Measurements from ENCODE around the gene GNAI2.

GNAI2 gene

DNA sequence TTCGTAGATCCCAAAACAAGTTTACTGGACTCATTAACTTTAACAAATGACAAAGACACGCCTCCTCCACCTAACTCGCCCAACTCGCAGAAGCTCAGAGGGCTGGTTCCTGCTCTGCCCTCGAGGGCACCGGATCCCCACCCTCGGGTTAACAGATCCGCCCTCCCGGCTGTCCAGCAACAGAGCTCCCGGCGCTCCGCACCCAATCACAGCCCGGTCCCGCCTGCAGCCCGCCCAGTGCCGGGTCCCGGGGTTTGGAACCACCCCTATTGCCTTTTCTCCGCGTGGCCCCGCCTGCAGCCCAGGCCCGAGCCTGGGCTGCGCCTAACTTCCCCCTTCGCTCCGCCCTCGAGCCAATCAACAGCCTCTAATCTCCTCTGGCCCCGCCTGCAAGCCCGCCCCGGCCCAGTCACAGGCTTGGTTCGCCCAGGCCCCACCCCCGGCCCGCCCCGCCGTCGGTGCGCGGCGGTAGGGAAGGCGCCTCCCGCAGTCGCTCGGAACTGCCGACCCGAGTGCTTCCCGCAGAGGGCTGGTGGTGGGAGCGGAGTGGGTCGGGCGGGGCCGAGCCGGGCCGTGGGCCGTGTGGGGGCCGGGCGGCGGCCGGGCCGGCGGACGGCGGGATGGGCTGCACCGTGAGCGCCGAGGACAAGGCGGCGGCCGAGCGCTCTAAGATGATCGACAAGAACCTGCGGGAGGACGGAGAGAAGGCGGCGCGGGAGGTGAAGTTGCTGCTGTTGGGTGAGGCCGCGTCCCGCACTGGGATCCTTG lies at the start of gene GNAI2:
GNAI2 (plus strand) TSS at position 489 of the 768 bp plus-strand sequence; CDS start at position 621, 132 bp downstream.
- peak; percentile 96 for DNase-seq

DNA sequence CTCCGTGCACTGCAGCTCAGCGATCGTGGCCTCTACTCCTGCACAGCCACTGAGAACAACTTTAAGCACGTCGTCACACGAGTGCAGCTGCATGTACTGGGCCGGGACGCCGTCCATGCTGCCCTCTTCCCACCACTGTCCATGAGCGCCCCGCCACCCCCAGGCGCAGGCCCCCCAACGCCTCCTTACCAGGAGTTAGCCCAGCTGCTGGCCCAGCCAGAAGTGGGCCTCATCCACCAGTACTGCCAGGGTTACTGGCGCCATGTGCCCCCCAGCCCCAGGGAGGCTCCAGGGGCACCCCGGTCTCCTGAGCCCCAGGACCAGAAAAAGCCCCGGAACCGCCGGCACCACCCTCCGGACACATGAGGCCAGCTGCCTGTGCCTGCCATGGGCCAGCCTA lies 48.3 kb upstream of the GNAI2 start:
- no peak for DNase-seq

DNA sequence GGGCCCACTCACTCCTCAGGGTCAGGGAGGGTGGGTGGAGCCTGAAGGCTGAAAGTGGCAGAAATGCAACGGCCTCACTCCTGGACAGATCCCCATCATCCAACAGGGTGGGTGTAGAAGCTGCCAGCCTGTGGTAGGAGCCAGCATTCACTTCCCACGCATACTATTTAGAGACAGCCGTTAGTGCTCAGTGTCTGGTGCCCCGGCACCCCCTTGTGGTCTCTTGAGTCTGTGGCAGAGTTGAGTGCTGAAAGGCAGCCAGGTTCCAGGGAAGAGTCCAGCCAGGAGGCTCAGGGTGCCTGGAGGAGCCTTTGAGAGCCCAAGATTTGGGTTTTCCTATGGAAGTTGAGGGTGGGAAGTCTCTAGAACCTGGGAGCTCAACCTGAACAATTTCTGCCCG lies 46.7 kb upstream of the GNAI2 start:
- peak; percentile 25 to 32 for DNase-seq

DNA sequence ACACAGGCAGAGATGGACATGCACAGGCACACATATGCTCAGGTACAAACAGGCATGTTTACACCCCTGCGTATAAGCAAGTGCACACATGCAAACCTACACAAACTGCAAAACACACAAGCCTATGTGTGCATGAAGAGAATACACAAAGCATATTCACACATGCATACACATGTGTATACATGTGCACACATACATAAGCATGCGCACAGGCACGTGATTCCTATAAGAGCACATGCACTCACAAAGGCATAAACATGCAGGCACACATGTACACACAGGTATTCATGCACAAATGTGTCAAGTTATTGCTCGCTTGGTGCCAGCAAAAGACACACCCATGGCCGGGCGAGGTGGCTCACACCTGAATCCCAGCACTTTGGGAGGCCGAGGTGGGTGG lies 46.0 kb upstream of the GNAI2 start:
- no peak for DNase-seq

DNA sequence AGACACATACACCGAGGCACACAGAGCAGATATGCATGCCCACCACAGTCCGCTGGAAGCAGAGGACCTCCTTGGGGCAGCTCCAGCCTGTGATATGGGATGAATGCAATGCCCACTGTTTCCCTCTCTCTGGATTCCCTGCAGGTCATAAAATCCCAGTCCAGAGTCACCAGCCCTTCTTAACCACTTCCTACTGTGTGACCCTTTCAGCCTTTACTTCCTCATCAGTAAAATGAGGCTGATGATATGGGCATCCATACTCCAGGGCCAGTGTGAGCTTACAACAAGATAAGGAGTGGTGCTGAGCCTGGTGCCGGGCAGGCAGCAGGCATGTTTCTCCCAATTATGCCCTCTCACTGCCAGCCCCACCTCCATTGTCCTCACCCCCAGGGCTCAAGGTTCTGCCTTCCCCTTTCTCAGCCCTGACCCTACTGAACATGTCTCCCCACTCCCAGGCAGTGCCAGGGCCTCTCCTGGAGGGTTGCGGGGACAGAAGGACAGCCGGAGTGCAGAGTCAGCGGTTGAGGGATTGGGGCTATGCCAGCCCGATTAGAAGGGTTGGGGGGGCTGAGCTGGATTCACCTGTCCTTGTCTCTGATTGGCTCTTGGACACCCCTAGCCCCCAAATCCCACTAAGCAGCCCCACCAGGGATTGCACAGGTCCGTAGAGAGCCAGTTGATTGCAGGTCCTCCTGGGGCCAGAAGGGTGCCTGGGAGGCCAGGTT lies 44.9 kb upstream of the GNAI2 start, which contains the start of gene GNAT1:
GNAT1 (plus strand) TSS at position 675 of the 725 bp plus-strand sequence. CDS start 116 bp downstream, outside the sequence.
- no peak for DNase-seq

DNA sequence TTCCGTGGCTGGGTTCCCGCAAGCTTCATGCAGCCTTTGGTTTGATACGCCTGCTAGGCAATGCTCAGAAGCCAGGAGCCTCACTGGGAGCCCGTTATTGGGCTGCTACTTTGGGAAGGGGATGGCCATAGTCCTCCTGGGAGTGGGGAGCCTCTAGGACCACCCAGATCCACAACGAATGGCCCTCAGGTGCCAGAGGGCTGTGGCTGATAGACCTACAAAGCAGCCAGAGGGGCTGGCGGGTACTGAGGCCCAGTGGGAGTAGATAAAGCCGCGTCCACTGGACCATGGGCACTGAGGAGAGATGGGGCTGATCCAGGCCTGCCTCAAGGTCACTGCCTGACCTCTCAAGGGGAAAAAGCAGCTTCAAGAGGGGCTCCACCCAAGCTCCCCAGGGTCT lies 43.9 kb upstream of the GNAI2 start:
- no peak for DNase-seq

DNA sequence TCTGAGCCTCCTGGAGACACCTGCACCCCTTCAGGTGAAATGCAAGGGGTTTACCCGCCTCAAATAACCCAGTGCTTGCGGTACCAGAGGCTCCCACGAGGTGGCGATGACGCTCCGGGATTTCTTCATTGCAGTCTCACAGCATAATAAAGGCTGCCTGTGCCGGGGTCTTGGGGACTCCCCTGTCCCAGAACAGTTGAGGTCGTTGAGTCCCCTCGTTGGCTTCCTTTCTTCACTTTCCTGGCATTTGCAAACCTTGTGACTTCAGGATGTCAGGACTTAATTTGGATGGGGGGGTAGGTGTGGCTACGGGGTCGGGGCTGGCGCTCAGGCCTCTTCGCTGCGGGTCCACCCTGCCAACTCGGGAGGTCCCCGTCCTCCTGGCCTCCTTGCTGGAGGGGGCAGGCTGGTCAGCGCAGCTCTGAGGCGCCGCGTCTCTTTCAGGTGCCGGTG lies 43.3 kb upstream of the GNAI2 start:
- DNase-seq, result peak; percentile 91 to 94

DNA sequence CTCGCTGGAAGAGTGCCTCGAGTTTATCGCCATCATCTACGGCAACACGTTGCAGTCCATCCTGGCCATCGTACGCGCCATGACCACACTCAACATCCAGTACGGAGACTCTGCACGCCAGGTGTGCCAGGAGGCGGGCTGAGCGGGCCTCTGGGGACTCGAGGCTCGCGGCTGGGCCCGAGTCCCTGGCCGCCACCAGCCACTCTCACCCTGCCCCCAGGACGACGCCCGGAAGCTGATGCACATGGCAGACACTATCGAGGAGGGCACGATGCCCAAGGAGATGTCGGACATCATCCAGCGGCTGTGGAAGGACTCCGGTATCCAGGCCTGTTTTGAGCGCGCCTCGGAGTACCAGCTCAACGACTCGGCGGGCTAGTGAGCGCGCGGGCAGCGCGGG lies 42.7 kb upstream of the GNAI2 start:
- DNase-seq, result no peak

DNA sequence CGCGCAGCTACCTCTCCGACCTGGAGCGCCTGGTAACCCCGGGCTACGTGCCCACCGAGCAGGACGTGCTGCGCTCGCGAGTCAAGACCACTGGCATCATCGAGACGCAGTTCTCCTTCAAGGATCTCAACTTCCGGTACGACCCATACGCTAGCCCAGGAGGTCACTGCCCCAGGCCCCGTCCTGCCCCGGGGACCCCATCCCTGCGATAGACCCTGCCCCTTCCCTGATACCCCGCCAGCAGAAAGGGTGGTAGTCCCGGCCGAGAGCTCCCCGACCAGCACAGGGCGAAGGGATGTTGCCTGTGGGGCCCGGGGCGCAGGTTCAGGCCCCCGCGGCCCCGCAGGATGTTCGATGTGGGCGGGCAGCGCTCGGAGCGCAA lies 42.3 kb upstream of the GNAI2 start:
- DNase-seq, result no peak

DNA sequence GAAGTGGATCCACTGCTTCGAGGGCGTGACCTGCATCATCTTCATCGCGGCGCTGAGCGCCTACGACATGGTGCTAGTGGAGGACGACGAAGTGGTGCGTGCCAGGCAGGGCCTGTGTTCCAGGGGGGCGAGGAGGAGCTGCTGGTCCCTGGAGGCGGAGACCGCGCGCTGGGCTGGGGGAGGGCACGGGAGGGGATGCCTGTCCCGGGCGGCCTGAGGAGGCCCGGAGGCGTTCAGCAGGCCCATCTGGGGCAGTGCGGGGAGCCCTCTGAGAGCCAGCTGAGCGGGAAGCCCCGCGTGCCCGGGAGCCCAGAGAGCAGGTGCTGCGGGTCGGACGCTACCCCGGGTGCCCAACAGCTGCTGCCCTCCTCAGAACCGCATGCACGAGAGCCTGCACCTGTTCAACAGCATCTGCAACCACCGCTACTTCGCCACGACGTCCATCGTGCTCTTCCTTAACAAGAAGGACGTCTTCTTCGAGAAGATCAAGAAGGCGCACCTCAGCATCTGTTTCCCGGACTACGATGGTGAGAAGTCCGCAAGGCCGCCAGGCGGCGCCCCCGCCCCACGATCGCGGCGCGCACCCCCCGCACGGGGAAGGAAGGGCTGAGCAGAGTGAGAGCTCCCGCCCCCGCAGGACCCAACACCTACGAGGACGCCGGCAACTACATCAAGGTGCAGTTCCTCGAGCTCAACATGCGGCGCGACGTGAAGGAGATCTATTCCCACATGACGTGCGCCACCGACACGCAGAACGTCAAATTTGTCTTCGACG lies 41.7 kb upstream of the GNAI2 start:
- peak; percentile 66 to 78 for DNase-seq

DNA sequence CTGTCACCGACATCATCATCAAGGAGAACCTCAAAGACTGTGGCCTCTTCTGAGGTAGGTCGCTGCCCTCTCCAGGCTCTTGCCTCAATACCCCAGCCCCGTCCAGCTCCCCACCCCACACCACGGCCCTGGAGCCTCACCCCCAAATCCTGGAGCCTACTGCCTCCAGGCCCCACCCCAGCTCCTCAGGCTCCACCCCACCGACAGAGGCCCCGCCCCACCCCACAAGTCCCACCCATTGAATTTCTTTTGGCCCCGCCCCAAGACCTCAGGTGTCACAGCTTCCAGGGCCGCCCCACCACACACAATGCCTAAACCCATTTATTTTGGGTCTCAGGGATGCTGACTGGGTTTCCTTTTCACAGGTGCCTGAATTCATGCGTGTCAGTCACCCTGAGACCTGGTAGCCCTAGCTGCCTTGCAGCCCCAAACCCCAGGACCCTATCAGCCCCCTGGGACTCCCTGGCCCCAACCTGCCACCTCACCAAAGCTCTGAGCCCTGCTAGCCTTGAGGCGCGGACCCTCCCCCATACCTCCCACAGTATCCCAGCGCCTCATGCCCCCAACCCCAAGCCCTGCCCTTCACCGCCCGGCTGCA lies 41.0 kb upstream of the GNAI2 start:
- peak; percentile 31 to 42 for DNase-seq

DNA sequence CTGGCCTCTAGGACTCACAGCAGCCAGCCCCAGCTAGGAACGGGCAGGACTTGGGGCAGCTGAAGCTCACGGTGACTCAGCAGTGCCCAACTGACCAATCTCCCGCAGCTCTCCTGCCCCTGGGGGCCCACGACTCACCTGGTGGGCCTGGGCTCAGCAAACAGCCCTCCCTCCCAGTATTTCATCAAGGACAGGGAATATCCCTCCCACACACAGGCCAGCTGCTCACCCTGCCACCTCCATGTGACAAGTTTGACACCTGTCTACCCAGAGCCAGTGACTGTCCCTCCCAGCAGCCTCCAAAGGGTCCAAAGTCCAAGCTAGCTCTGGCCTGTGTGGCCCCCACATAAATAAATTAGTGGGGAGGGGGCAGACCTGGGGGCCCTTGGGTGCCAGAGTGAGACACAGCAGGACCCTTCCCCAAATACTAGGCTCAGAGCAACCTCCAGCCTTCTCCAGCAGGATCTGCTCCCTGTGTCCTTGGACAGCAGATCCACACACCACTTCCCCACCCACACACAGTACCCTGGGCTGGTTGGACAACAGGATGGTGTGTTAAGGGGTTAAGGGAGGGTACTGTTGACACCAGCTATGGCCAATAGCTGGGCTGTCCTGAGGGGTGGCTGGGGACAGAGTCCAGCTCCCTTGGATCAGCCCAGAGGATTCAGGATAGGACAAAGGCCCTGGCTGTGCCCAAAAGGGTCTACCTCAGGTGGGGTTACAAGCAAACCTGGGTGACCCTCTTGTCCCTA lies 40.3 kb upstream of the GNAI2 start:
- DNase-seq, result no peak

DNA sequence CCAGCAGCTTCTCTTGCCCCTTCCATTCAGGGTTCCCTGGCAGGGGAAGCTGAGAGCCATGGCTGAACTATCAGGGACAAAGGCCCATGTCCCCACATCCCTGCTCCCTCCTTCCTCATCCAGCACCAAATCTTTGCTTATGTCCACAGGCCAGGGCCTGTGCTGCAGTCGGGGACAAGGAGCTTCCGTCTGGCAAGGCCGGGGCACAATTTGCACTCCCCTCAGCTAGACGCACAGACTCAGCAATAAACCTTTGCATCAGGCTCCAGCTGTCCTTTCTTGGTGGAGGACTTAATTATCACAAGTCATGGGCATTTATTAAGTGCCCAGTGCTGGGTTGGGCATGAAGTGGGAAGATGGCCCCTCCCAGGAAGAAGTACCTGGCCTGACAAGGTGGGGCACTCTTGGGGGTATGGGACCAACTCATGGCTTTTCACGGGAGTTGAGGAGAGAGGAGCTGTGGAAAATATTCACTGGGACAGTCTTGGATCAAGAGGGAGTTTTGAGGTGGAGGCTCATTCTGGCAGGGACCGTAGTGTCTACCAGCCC lies 39.7 kb upstream of the GNAI2 start:
- no peak for DNase-seq

DNA sequence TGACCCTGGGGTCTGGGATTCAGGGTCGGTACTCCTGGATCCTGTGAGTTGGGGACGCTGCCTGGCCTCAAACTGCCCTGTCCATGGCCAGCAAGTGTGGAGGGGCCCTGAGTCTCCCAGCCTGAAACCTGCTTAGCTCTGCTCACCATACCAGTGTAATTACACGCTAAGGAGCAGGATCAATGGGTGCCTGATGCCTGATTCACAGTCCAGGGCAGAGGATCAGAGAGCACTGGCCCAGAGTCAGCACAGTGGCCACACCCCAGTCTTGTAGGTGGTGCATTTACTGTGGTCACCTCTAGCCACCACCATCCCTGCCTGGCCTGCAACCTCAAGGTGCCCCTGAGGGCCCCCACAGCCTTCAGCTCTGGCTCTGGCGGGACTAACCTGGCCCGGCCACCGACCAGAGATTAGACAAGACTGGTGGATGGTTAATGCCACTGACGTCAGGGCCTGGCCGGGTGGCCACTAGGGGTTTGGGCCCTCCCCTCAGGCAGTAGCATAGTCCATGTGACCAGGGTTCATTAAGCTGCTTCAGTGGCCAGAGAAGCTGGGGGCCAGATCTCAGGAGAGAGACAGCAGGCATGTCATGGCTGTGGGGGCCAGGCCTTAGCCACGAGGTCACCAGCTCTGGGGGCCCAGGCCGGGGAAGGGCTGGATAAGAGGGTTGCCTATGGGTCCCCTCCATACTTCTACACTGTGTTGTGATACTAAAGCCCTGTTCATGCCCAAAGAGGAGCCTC lies 34.3 kb upstream of the GNAI2 start:
- DNase-seq, result no peak

DNA sequence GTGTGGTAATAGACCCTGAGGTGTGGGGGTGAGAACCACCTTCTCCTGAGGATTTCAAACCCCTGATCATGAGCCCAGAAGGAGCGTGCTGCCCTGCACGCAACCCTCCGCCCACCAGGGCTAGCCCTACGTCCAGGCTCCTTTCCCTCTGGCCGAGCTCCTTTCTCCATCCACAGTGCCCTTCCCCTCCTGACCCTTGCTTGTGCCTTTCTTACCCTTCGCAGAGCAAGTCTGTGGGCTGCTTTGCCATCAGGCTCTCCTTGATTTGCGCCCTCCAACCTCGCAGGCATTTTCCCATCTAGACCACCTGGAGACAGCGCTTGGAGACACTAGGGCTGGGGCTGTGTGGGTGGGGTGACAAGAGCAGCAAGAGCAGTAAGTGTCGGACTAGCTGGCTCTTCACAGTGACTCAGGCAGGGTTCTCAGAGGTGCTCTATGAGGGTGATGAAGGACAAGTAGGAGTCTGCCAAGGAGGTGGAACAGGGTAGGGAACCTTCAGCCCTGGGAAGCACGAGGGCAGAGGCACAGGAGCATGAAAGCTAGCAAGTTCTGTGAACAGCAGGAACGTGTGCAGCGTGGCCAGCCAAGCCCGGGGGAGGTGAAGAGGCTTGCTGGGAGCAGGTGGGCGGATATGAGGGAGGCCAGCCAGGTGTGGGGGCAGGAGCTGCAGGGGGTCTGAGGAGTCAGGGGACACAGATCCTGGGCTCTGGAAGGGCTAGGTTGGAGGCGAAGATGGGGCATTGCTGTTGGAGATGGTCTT lies 33.5 kb upstream of the GNAI2 start:
- no peak for DNase-seq

DNA sequence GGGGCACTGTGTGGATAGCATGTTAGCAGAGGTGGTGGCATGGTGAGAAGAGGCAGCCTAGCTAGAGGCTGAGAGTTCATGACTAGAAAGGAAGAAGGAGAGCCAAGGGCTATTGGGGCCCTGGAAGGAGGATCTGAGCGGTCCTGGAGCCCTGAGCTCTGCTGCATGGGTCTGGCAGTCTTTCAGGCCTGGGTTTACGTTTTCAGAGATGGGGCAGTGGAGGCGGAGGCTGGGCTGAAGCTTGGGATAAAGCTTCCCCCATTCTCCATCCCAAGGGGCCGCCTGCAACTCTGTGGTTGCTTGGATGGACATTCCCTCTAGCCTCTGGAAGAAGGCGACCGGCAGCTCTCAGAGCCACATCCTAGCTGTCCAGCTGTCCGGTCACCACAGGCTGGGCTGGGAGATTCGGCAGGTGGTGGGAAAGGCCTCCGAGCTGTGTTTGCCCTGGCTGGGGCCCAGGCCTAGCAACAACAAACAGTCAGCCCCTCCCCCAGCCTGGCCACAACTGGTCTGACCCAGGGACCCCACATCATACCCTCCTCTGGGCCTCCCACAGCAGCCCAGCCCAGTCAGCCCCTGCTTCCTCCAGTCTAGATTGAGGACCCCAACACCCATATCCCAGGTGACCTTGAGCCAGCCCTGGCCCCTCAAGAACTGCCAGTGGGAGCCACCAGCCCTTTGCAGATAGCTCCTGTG lies 32.7 kb upstream of the GNAI2 start:
- no peak for DNase-seq

DNA sequence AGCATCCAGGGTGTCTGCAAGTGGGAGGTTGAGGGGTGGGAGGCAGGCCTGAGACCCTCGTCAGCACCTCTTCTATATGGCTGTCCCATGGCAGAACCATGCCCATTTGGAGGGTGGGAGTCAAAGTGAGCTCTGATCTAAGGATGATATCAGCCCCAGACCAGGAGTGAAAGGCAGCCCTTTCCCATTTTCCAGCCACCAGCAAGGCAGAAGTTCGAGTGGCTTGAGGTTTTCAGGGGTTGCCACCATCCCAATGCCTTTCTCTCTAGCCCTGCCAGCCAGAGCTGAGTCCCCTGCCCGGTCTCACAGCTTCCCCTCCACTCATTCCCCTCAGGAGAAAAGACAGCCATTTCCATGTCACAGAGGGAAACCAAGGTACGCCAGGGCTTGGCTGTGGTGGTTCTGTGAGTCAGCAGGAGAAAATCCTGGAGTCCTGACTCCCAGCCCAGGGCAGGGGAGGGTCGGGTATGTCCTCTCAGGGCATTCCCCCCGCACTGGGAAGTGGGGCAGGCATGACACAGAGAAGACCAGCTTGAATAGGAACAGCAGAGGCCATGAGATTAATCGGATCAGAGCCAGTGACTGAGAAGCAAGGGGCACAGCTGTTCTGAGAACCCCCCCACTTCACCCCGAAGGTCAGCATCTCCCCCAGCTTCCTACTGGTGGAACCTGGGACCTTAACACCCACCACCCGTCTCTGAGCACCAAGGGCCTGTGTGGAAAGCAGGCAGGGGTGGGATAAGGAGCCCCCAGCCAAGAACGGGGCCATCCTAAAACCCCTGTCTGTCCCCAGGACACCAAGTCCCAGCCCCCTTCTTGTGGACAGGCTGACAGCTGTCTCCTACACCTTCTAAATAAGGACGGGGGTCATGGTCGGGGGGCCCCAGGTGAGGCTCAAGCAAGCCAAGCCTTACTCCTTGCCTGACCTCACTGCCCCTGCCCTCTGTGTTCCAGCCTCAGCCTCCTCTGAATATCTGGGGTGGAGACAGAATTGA lies 31.9 kb upstream of the GNAI2 start:
- no peak for DNase-seq

DNA sequence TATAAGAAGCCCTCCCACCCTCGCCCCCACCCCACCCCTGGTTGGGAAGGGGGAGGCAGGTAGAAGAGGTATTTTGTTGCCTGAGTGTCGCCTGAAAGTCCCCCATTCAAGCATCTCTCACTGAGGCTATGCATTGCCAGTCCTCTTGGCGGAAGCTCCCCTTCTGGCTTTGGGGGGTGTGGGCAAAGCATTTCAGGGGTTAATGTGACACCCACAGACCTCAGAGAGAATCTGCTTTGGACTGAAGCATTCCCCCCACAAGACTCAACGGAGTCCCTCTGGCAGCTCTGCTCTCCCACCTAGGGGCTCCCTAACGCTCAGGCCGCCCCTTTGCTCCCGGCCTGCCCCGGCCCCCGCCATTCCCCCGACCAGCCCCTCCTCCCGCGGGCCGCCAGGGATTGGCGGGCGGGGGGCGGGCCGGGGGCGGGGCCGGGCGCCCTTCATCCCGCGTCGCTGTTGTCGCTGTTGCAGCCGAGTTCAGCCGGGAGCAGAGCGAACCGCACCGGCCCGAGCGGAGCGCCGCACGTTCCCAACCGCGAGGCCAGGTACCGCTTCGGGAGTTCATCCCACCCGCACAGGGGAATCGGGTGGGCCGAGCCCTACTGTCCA lies 31.1 kb upstream of the GNAI2 start, which contains the start of gene SLC38A3:
SLC38A3 (plus strand) TSS at position 468 of the 609 bp plus-strand sequence. CDS start 8,929 bp downstream, outside the sequence.
- DNase-seq, result no peak
